GM12892 (cell line): Measurements from ENCODE around the gene MAN2B1.

Experiments used
- DNase-seq: peaks from one replicate; pipeline ENCODE4 v3.0.0; 2011; ENCODE audit not compliant: insufficient read length
- FAIRE-seq: peaks from 2 replicates; lab custom pipeline; 2011; peaks lifted over from hg19 to GRCh38; lab: Jason Lieb, UNC
- POLR2A ChIP-seq: IDR thresholded peaks from 2 replicates; pipeline ENCODE4 v1.6.1; 2011; ENCODE audit warnings: low read depth, low read length, control low read depth
- POLR2AphosphoS5 ChIP-seq: IDR thresholded peaks from 2 replicates; pipeline ENCODE4 v1.6.1; 2011; ENCODE audit warnings: low read depth, low read length, control low read depth
- TAF1 ChIP-seq: IDR thresholded peaks from 2 replicates; pipeline ENCODE4 v1.6.1; 2011; ENCODE audit warnings: low read depth, mild to moderate bottlenecking, control low read depth, low read length, borderline replicate concordance

The MAN2B1 gene

GRCh38 chr19:12597594-12597993 is 68.9 kb downstream of the MAN2B1 start:
- no peak for TF ChIP-seq TAF1
- TF ChIP-seq POLR2AphosphoS5 = no peak
- TF ChIP-seq POLR2A = no peak
- no peak for FAIRE-seq
- DNase-seq = no peak

GRCh38 chr19:12596927-12597548 is 69.5 kb downstream of the MAN2B1 start:
- no peak for TF ChIP-seq POLR2A
- no peak for TF ChIP-seq POLR2AphosphoS5
- no peak for TF ChIP-seq TAF1
- no peak for DNase-seq
- no peak for FAIRE-seq
